Heart right ventricle (tissue), 16 donors: Measurements from ENCODE around the gene MTMR10. TPM values are rescaled to one million over a fixed set of nuclear protein-coding genes. Genes with fewer than 3 reads are reported as not detected.

Source experiments
- ATAC-seq, 8 donors: fragments of 200-7000 bp; cut with Tn5 transposase; one replicate each; pipeline ENCODE4 v1.9.1; 2020; ENCODE audit warnings: mild to moderate bottlenecking in 8 of 8, moderate library complexity in 8 of 8, moderate number of reproducible peaks in 1 of 8
- DNase-seq, 2 donors: peaks; one replicate each; pipeline ENCODE4 v3.0.0-alpha.2; 2020
- H3K27ac ChIP-seq, 10 donors: fragments of 200-600 bp; sonication (generic) in 2 of 10; one replicate each; pipeline versions ENCODE4 v1.5.0 to v1.8.0; 2020 to 2022; ENCODE audit warnings: mild to moderate bottlenecking in 3 of 10
- H3K27me3 ChIP-seq, 7 donors: fragments of 200-600 bp; one replicate each; pipeline ENCODE4 v1.8.0; 2021 to 2022; ENCODE audit warnings: mild to moderate bottlenecking in 2 of 7
- H3K36me3 ChIP-seq, 9 donors: fragments of 200-600 bp; sonication (generic) in 1 of 9; one replicate each; pipeline versions ENCODE4 v1.5.0 to v1.8.0; 2020 to 2022; ENCODE audit warnings: mild to moderate bottlenecking in 2 of 9
- H3K4me1 ChIP-seq, 9 donors: fragments of 200-600 bp; sonication (generic) in 1 of 9; one replicate each; pipeline versions ENCODE4 v1.5.0 to v1.8.0; 2020 to 2022; ENCODE audit warnings: mild to moderate bottlenecking in 4 of 9
- H3K4me3 ChIP-seq, 10 donors: fragments of 200-600 bp; sonication (generic) in 2 of 10; one replicate each; pipeline versions ENCODE4 v1.5.0 to v1.8.0; 2020 to 2022; ENCODE audit warnings: mild to moderate bottlenecking in 7 of 10, moderate library complexity in 2 of 10
- H3K9me3 ChIP-seq, 11 donors: fragments of 200-600 bp in 10 of 11; sonication (generic) in 2 of 11; one replicate each; pipeline versions ENCODE4 v1.5.0 to v1.8.0; 2013 to 2022; ENCODE audit warnings: mild to moderate bottlenecking in 2 of 11, control low read depth in 1 of 11, moderate library complexity in 1 of 11
- CTCF ChIP-seq, 9 donors: fragments of 200-600 bp; sonication (generic) in 2 of 9; IDR thresholded peaks; one replicate each; pipeline versions ENCODE4 v1.5.0 to v1.8.0; 2021 to 2022; ENCODE audit warnings: antibody characterized with exemption in 9 of 9, mild to moderate bottlenecking in 5 of 9, moderate library complexity in 1 of 9
- WGBS, 2 donors: extraction: QIAGEN DNeasy Blood & Tissue Kit; methylation state at CpG; one replicate each; pipeline ENCODE4 v1.1.7; 2013; ENCODE audit warnings: inconsistent platforms in 1 of 2; 5-methylcytosine and 5-hydroxymethylcytosine counted together
- intact Hi-C, 10 donors: fragments of 100-400 bp; cut with DNase I; formaldehyde crosslinking; loops; one replicate each; pipeline versions ENCODE4 v1.11.1 to v1.14.2; 2022
- polyA plus RNA-seq, 2 donors: library from polyadenylated mRNA; stranded (reverse); fragments of 200-250 nt; gene quantifications; one replicate each; pipeline ENCODE4 v1.2.3, GENCODE V29; 2013
- total RNA-seq, 10 donors: library from RNA; stranded (reverse); fragmentation: NEBNext Ultra II Directional in 3 of 10; extraction: Animal tissue kit (Norgen Biotek cat#: 25700) in 3 of 10; gene quantifications; one replicate each; pipeline versions ENCODE4 v1.2.1 to v1.2.4, GENCODE V29; 2021 to 2023
- donor health status: Arrhythmogenic right ventricular cardiomyopathy.
- donor health status: ischemic (EF 13 %, LVEDD 7.1; RV severe dilation, severe dysfunction).
- donor health status: healthy with polysubstance abuse.
- donor health status: DM: no; HTN: yes; CAD: no.
- donor health status: DM: no; HTN: no; CAD: no.
- donor health status: ischemic (EF 25% LVEDD 6.9; RV normal size, moderate dysfunction).
- donor health status: ischemic (EF 25% LVEDD 5.7; RV mildly dilated, moderate dysfunction).
- donor health status: healthy.
- donor health status: DM: yes; HTN: yes; CAD: no.
- donor health status: Ischemic cardiomyopathy.
- donor health status: ischemic (EF 35%, LVEDD 5.7; RV mildly dilated, moderate dysfunction).
- donor health status: nonischemic (EF 11% LVEDD 7.7; RV severe dilation, severe dysfunction).
- donor health status: DM: yes; HTN: yes; CAD: no.
- donor health status: PGD.
- donor health status: ischemic (EF 29% LVEDD 5.4; RV normal size, mild dysfunction).
- donor health status: nonischemic (EF 23%, LVEDD 6.1; RV moderate dilation, normal function).

The MTMR10 gene
- total and polyA plus RNA-seq, 12 donors, result 9.4 to 50.1 (median 29.2) TPM

GRCh38 chr15:30921781-30922479 is 69.5 kb downstream of the MTMR10 start:
- ATAC-seq (peak; percentile 83 to 95 (median 92)), DNase-seq (peak; percentile 72 to 82)
- Histone ChIP-seq H3K9me3 (no peaks in the 10 kb centered on the region), H3K36me3 (peaks cover 0 to 99% (median 54%) of the 10 kb centered on the region in 9 donors), H3K4me3 (no peak overlapping the region), H3K27me3 (no peaks in the 10 kb centered on the region), H3K27ac (peak overlapping the region in 8 of 10 donors; percentile 33 to 90 (median 74)), H3K4me1 (peaks cover 0 to 61% (median 37%) of the 10 kb centered on the region in 9 donors)
- no peak for TF ChIP-seq CTCF (IDR thresholded peaks at IDR 0.05)
- intact Hi-C loops, result loop anchor here in 1 of 10 donors (5.0 kb wide), 1 partner anchor 55 kb away; no protein-coding TSS in a partner anchor
- 52 to 66% methylated on average over 9 of the region's 9 CpGs for WGBS, 2 donors

- H3K27ac ChIP-seq, result peak overlapping the region in 5 of 10 donors; percentile 6 to 90 (median 77)
- 74 to 81% methylated on average over 4 of the region's 4 CpGs for WGBS, 2 donors
- TF ChIP-seq CTCF (IDR thresholded peaks at IDR 0.05), result no peak
- intact Hi-C loops, result loop anchor here in 1 of 10 donors (5.0 kb wide), 1 partner anchor 56 kb away; no protein-coding TSS in a partner anchor
- DNase-seq (no peak), ATAC-seq (no peak)
- no peak overlapping the region for H3K4me3 ChIP-seq
- H3K36me3 ChIP-seq, result peaks cover 0 to 99% (median 54%) of the 10 kb centered on the region in 9 donors
- no peaks in the 10 kb centered on the region for H3K9me3 ChIP-seq
- H3K4me1 ChIP-seq, result peaks cover 0 to 61% (median 37%) of the 10 kb centered on the region in 9 donors
- H3K27me3 ChIP-seq, result no peaks in the 10 kb centered on the region
Measured at GRCh38 chr15:30921106-30921505, 70.3 kb downstream of the MTMR10 start.

GRCh38 chr15:30919877-30920550 is 71.4 kb downstream of the MTMR10 start:
- Histone ChIP-seq H3K4me1 (peaks cover 0 to 61% (median 37%) of the 10 kb centered on the region in 9 donors), H3K9me3 (no peaks in the 10 kb centered on the region), H3K27me3 (no peaks in the 10 kb centered on the region), H3K27ac (no peak overlapping the region), H3K4me3 (no peak overlapping the region), H3K36me3 (peaks cover 0 to 99% (median 53%) of the 10 kb centered on the region in 9 donors)
- WGBS, 2 donors, result 84 to 86% methylated on average over 5 of the region's 5 CpGs
- ATAC-seq (no peak), DNase-seq (no peak)
- intact Hi-C loops, result loop anchor here in 2 of 10 donors (5.0 to 10.0 kb wide), 2 partner anchors 57 to 185 kb away; partner anchors contain the start of gene TRPM1 (in 1 of the 2)
- no peak for TF ChIP-seq CTCF (IDR thresholded peaks at IDR 0.05)

- ATAC-seq, result peak in 1 of 8 donors; percentile 45
- no peaks in the 10 kb centered on the region for H3K9me3 ChIP-seq
- H3K36me3 ChIP-seq, result peaks cover 0 to 99% (median 55%) of the 10 kb centered on the region in 9 donors
- H3K4me1 ChIP-seq, result peaks cover 0 to 55% (median 30%) of the 10 kb centered on the region in 9 donors
- no peak overlapping the region for H3K4me3 ChIP-seq
- intact Hi-C loops, result loop anchor here in 1 of 10 donors (10.0 kb wide), 1 partner anchor 186 kb away; the partner anchor contains the start of gene TRPM1
- no peak for TF ChIP-seq CTCF (IDR thresholded peaks at IDR 0.05)
- peak overlapping the region in 2 of 10 donors; percentile 56 to 64 for H3K27ac ChIP-seq
- 51 to 61% methylated on average over 5 of the region's 5 CpGs for WGBS, 2 donors
- no peaks in the 10 kb centered on the region for H3K27me3 ChIP-seq
- no peak for DNase-seq
Measured at GRCh38 chr15:30918366-30918765, 73.1 kb downstream of the MTMR10 start.
